Lower lobe of right lung (tissue), 2 donors: ENCODE measurements around the gene AMOTL2. TPM values are rescaled to one million over a fixed set of nuclear protein-coding genes. Genes with fewer than 3 reads are reported as not detected.
A peak's percentile ranks its signal among the peaks of the same experiment; 100 is the strongest.

Source experiments
- ATAC-seq, 2 donors: fragments of 200-7000 bp; cut with Tn5 transposase; one replicate each; pipeline ENCODE4 v1.9.1; 2020 to 2022; ENCODE audit warnings: mild to moderate bottlenecking in 2 of 2, moderate library complexity in 2 of 2
- DNase-seq: peaks from one replicate; pipeline ENCODE4 v3.0.0-alpha.2; 2020
- H3K27ac ChIP-seq: fragments of 200-600 bp; one replicate; pipeline ENCODE4 v1.8.0; 2022
- H3K27me3 ChIP-seq: fragments of 200-600 bp; one replicate; pipeline ENCODE4 v1.8.0; 2022; ENCODE audit warnings: low read depth
- H3K36me3 ChIP-seq: fragments of 200-600 bp; one replicate; pipeline ENCODE4 v1.8.0; 2022; ENCODE audit warnings: mild to moderate bottlenecking
- H3K4me1 ChIP-seq: fragments of 200-600 bp; one replicate; pipeline ENCODE4 v1.8.0; 2022
- H3K4me3 ChIP-seq: fragments of 200-600 bp; one replicate; pipeline ENCODE4 v1.8.0; 2022; ENCODE audit warnings: mild to moderate bottlenecking
- H3K9me3 ChIP-seq: fragments of 200-600 bp; one replicate; pipeline ENCODE4 v1.8.0; 2022
- intact Hi-C: fragments of 100-400 bp; cut with DNase I; formaldehyde crosslinking; loops from one replicate; pipeline ENCODE4 v1.11.0; 2022
- total RNA-seq: library from RNA; stranded (reverse); fragmentation: NEBNext Ultra II Directional; extraction: Animal tissue kit (Norgen Biotek cat#: 25700); gene quantifications from one replicate; pipeline ENCODE4 v1.2.1, GENCODE V29; 2021
- TF ChIP-seq, protein P1 (sequence below): fragments of 200-600 bp; IDR thresholded peaks from one replicate; pipeline ENCODE4 v1.8.0; 2022; ENCODE audit warnings: antibody characterized with exemption, mild to moderate bottlenecking
- donor health status: DM: no; HTN: yes; CAD: no; lungs with severe emphysema.

Gene AMOTL2
- total RNA-seq, 1 donor from 2014 or later = 77.8 TPM

DNA sequence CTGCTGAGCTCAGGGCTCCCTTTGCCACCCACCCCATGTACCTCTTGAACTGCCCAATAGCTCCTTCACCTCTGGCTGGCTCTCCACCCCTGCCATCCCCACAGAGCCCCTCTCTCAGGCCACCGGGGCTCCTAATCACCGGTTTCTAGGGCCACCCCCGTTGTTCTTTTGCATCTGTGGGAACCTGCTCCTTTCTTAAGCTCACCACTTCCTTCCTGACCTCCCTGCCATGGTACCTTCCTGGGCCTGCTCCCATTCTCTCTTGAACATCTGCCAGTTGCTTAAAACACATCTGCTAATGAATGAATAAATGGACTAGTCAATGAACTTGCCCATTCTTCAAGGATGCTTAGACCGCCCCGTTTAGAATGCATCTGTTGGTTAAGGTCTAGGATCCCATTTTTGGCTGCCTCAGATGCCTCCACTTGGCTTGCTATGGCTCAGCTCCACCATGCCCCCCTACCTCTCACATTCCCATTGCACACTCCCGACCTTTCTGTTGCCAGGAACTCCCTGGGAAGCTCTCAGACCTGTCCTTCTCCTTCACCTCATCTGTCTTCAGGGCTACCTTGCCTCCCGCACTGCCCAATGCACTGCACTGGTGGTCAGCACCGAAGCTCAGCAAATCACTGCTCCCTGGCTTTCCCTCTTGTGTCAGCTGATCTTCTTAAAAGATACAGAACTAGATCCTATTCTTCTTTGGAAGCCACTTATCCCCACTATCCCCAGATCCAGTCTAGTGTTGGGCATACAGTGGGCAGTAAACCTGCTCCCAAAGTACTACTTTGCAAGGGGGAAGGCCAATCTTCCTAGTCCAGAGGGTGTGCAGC lies 9.1 kb downstream of the AMOTL2 start:
- H3K36me3 ChIP-seq = peaks cover 92% of the 10 kb centered on the region
- no peak for DNase-seq
- peaks cover 99% of the 10 kb centered on the region for H3K4me1 ChIP-seq
- H3K27me3 ChIP-seq = peaks cover 7% of the 10 kb centered on the region
- peak overlapping the region; percentile 86 for H3K27ac ChIP-seq
- TF ChIP-seq, protein P1, sequence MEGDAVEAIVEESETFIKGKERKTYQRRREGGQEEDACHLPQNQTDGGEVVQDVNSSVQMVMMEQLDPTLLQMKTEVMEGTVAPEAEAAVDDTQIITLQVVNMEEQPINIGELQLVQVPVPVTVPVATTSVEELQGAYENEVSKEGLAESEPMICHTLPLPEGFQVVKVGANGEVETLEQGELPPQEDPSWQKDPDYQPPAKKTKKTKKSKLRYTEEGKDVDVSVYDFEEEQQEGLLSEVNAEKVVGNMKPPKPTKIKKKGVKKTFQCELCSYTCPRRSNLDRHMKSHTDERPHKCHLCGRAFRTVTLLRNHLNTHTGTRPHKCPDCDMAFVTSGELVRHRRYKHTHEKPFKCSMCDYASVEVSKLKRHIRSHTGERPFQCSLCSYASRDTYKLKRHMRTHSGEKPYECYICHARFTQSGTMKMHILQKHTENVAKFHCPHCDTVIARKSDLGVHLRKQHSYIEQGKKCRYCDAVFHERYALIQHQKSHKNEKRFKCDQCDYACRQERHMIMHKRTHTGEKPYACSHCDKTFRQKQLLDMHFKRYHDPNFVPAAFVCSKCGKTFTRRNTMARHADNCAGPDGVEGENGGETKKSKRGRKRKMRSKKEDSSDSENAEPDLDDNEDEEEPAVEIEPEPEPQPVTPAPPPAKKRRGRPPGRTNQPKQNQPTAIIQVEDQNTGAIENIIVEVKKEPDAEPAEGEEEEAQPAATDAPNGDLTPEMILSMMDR = no peak
- intact Hi-C loops = loop anchor here (10.0 kb wide), 1 partner anchor 50 kb away; no protein-coding TSS in a partner anchor
- peak overlapping the region; percentile 45 for H3K4me3 ChIP-seq
- ATAC-seq = no peak
- no peaks in the 10 kb centered on the region for H3K9me3 ChIP-seq

DNA sequence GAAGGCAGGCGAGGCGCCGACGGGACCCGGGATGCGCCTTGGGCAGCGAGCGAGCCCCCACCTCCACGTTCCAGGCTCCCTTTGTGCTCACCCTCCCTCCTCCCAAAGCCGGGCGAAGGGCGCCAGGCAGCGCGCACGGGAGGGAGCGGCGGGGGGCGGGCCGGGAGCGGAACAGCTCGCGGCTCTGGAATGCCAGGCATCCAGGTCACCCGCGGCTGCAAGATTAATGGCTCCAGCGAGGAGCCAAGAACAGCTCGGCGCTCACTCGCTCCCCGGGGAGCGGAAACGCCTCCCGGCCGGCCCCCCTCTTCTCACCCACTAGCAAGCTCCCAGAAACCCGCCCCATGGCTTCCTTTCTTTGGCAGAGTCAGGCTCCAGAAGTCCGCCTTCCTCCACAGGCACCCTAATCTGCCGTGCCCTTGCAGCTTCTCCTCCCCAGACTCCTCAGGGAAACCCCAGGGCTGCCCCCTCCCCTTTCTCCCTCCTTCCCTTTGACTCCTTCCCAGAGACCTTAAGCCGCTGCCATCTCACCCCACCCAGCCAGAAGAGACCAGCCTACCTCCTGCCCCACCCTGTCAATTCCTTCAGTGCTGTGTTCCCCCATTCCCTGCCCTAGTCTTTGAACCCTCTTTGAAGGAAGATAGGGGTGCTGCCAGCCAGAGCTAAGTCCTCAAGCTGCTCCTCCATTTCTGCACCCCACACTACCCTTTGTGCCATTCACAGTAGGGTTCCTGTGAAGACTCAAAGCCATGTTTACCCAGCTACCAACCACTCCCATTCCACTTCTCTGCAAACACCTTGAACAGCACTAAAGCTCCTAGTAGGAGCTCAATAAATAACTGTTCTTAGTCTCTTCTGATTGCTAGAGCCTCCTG lies 9.9 kb downstream of the AMOTL2 start:
- Histone ChIP-seq H3K27me3 (peaks cover 7% of the 10 kb centered on the region), H3K4me3 (peak overlapping the region; percentile 45), H3K27ac (peak overlapping the region; percentile 86), H3K36me3 (peaks cover 92% of the 10 kb centered on the region), H3K4me1 (peaks cover 99% of the 10 kb centered on the region), H3K9me3 (no peaks in the 10 kb centered on the region)
- intact Hi-C loops = loop anchor here (10.0 kb wide), 1 partner anchor 49 kb away; no protein-coding TSS in a partner anchor
- TF ChIP-seq, protein P1 = no peak
- peak; percentile 94 for DNase-seq
- ATAC-seq = peak; percentile 92 to 97

DNA sequence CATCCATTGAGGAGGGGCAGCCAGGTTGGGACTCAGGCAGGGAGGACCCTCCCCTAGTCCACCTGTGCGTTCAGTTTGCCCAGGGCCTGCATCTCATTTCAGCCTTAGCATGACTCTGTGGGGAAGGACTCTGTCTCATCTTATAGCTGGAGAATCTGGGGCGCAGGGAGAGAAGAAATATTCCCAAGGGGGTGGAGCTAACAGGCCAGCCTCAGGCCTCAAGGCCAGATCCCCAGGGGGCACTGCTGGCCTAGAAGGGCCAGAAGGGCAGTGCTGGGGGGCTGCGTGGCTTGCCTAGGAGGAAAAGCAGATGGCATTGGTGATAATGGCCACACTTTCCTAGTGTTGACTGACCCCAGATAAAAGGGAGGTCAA lies 10.9 kb downstream of the AMOTL2 start:
- ATAC-seq = no peak
- Histone ChIP-seq H3K27ac (peak overlapping the region; percentile 86), H3K27me3 (peaks cover 7% of the 10 kb centered on the region), H3K9me3 (no peaks in the 10 kb centered on the region), H3K36me3 (peaks cover 92% of the 10 kb centered on the region), H3K4me3 (peak overlapping the region; percentile 45), H3K4me1 (peaks cover 99% of the 10 kb centered on the region)
- intact Hi-C loops = loop anchor here (10.0 kb wide), 1 partner anchor 49 kb away; no protein-coding TSS in a partner anchor
- TF ChIP-seq, protein P1 = no peak
- no peak for DNase-seq

DNA sequence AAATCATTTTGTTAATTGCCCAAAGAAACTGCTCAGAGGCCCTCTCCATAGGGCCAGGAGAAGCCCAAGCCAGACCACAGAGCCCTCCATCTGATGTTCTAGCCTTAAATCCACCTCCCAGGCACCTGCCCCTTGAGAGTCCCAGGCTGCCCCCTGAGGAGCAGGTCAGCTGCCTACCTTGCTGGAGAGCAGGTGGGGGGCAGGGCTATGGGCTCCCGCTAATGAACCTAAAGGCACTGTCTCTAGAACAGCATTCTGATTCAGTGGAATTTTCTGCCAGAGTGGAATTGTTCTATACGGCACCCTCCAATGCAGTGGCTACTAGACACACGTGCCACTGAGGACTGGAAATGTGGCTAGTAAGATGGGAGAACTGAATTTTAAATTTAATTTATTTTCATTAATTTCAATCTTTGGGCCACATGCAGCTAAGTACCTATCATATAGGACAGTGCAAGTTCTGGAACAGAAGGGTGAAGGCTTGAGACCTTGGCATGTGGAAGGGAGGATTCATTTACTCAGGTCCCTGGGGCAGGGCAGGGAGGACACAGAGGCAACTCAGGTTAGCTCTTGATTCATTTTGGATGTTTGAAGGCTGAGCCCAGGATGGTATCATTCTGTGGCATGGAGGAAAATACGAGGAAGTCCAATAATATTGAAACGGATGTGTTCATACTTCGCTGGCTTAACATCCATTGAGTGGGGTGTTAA lies 11.4 kb downstream of the AMOTL2 start:
- peaks cover 99% of the 10 kb centered on the region for H3K4me1 ChIP-seq
- peak overlapping the region; percentile 86 for H3K27ac ChIP-seq
- H3K9me3 ChIP-seq = no peaks in the 10 kb centered on the region
- peaks cover 92% of the 10 kb centered on the region for H3K36me3 ChIP-seq
- H3K4me3 ChIP-seq = no peak overlapping the region
- H3K27me3 ChIP-seq = peaks cover 7% of the 10 kb centered on the region
- TF ChIP-seq, protein P1 = no peak
- ATAC-seq (no peak), DNase-seq (peak; percentile 29)
- intact Hi-C loops = loop anchor here (10.0 kb wide), 1 partner anchor 48 kb away; no protein-coding TSS in a partner anchor

DNA sequence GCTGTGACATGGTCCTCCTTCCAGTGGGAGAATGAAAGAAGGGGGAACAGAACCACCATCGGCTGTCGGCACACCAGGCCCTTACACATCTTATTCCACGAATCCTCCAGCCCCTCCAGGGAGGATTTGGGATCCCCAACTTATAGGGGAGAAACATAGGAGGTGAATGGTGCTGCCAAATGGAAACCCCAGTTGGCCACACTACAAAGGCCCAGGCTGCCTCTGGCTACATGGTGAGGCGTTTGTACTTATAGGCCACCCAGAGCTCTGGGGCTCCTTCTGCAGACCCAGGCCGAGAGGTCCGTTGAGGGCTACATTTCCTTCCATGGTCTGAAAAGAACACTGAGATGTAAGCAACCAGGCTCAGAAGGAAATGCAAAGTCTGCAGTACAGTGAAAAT lies 12.0 kb downstream of the AMOTL2 start:
- peak overlapping the region; percentile 86 for H3K27ac ChIP-seq
- TF ChIP-seq, protein P1 = no peak
- ATAC-seq = no peak
- peaks cover 92% of the 10 kb centered on the region for H3K36me3 ChIP-seq
- DNase-seq = peak; percentile 12
- H3K9me3 ChIP-seq = no peaks in the 10 kb centered on the region
- peaks cover 99% of the 10 kb centered on the region for H3K4me1 ChIP-seq
- no peak overlapping the region for H3K4me3 ChIP-seq
- H3K27me3 ChIP-seq = peaks cover 7% of the 10 kb centered on the region
- intact Hi-C loops = loop anchor here (10.0 kb wide), 1 partner anchor 47 kb away; no protein-coding TSS in a partner anchor
